Muscle of leg (tissue), 11 donors: Measurements from ENCODE around the gene MRPL58. TPM values are rescaled to one million over a fixed set of nuclear protein-coding genes. Genes with fewer than 3 reads are reported as not detected.
"Not testable (repeated sequence)": the region's sequence is repeated elsewhere in the genome, so short reads cannot be mapped to it uniquely, and the experiment has no call there.

Experiments
- DNase-seq: peaks from one replicate; pipeline ENCODE4 v3.0.0; 2013
- H3K27ac ChIP-seq: one replicate; pipeline ENCODE4 v1.5.1; 2013; ENCODE audit warnings: mild to moderate bottlenecking, low read length, control low read depth
- H3K27me3 ChIP-seq: one replicate; pipeline ENCODE4 v1.6.1; 2013; ENCODE audit warnings: low read length; ENCODE audit not compliant: control insufficient read depth, insufficient read depth
- H3K36me3 ChIP-seq: one replicate; pipeline ENCODE4 v1.6.1; 2013; ENCODE audit warnings: low read length; ENCODE audit not compliant: control insufficient read depth, insufficient read depth
- H3K4me1 ChIP-seq: one replicate; pipeline ENCODE4 v1.6.1; 2013; ENCODE audit warnings: low read length; ENCODE audit not compliant: control insufficient read depth, insufficient read depth
- H3K4me3 ChIP-seq: one replicate; pipeline ENCODE4 v1.5.1; 2013; ENCODE audit warnings: low read length, control low read depth
- H3K9me3 ChIP-seq: replicated peaks from 2 replicates; pipeline ENCODE4 v1.6.1; 2013; ENCODE audit warnings: low read depth, low read length; ENCODE audit not compliant: control insufficient read depth
- WGBS: methylation state at CpG from one replicate; pipeline ENCODE4 v1.1.5; 2013; ENCODE audit warnings: missing lambda C conversion rate; ENCODE audit not compliant: insufficient coverage; 5-methylcytosine and 5-hydroxymethylcytosine counted together
- polyA plus RNA-seq, 8 donors: library from polyadenylated mRNA; unstranded; fragments of 120-200 nt; gene quantifications; one replicate each; pipeline versions ENCODE4 v1.2.1 to v1.2.3, GENCODE V29; 2013; ENCODE audit warnings: inconsistent platforms in 1 of 8, low replicate concordance in 1 of 8; ENCODE audit not compliant: insufficient read length in 8 of 8, insufficient read depth in 1 of 8
- total RNA-seq: library from RNA; stranded (reverse); fragments of 120-200 nt; gene quantifications from one replicate; pipeline ENCODE4 v1.2.4, GENCODE V29; 2013

Gene MRPL58
- total and polyA plus RNA-seq, 9 donors, result 17.6 to 34.0 (median 21.2) TPM

- WGBS, result 87% methylated on average over 5 of the region's 15 CpGs
- Histone ChIP-seq H3K4me3 (no peak overlapping the region), H3K27me3 (no peaks in the 10 kb centered on the region), H3K9me3 (no peaks in the 10 kb centered on the region), H3K36me3 (peaks cover 36% of the 10 kb centered on the region), H3K4me1 (peaks cover 4% of the 10 kb centered on the region), H3K27ac (no peak overlapping the region)
- DNase-seq, result no peak
These were observed 10.3 kb upstream of the MRPL58 start for GRCh38 chr17:75001915-75002843.

GRCh38 chr17:75003070-75003956 lies 9.2 kb upstream of the MRPL58 start:
- WGBS, result 81% methylated on average over 75 of the region's 76 CpGs
- no peaks in the 10 kb centered on the region for H3K27me3 ChIP-seq
- H3K4me3 ChIP-seq, result no peak overlapping the region
- DNase-seq, result no peak
- peaks cover 36% of the 10 kb centered on the region for H3K36me3 ChIP-seq
- peaks cover 4% of the 10 kb centered on the region for H3K4me1 ChIP-seq
- no peaks in the 10 kb centered on the region for H3K9me3 ChIP-seq
- H3K27ac ChIP-seq, result no peak overlapping the region

DNA sequence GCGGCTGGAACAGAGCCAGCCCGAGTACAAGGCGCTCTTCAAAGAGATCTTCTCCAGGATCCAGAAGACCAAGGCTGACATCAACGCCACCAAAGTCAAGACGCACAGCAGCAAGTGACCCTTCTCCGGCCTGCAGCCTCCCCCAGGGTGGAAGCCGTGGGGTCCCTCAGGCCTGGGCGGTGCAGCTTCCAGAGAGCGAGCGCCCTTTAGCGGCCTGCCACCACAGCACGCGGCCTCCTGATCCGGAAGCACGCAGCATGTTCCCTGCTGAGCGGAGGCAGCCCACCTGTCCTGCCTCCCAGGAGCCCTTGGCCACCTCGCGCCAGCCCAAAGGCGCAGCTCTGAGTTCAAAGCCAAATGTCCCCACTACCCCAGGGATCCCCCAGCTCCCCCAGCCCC lies 8.5 kb upstream of the MRPL58 start:
- H3K27me3 ChIP-seq, result no peaks in the 10 kb centered on the region
- no peak overlapping the region for H3K27ac ChIP-seq
- 92% methylated on average over 15 of the region's 19 CpGs for WGBS
- DNase-seq, result no peak
- H3K36me3 ChIP-seq, result peaks cover 36% of the 10 kb centered on the region
- H3K4me1 ChIP-seq, result peaks cover under 1% of the 10 kb centered on the region
- no peak overlapping the region for H3K4me3 ChIP-seq
- H3K9me3 ChIP-seq, result no peaks in the 10 kb centered on the region

GRCh38 chr17:75004371-75004770 lies 8.1 kb upstream of the MRPL58 start:
- Histone ChIP-seq H3K27me3 (no peaks in the 10 kb centered on the region), H3K27ac (no peak overlapping the region), H3K4me3 (no peak overlapping the region), H3K9me3 (no peaks in the 10 kb centered on the region), H3K4me1 (no peaks in the 10 kb centered on the region), H3K36me3 (peaks cover 36% of the 10 kb centered on the region)
- WGBS, result 86% methylated on average over 2 of the region's 3 CpGs
- no peak for DNase-seq

DNA sequence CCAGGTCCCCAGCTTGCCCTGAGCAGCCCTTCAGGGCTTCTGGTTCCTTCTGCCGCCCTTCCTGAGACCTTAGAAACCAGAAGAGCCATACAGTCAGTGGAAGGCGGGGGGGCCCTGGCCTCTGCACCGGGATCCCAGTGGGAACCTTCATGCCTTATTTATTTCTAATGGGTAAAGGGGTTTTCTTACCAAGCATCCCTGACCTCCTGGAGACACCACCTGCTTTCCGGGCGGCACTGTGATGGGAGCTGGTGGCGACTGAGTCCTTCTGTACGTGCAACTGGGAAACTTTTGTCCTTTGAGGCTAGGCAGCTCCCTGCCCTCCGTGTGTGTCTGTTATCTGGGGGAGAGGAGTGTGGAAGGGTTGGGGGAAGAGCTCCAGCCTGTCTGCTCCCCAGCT lies 7.2 kb upstream of the MRPL58 start:
- H3K27ac ChIP-seq, result no peak overlapping the region
- H3K9me3 ChIP-seq, result no peaks in the 10 kb centered on the region
- no peaks in the 10 kb centered on the region for H3K4me1 ChIP-seq
- WGBS, result 100% methylated on average over 1 of the region's 8 CpGs
- no peaks in the 10 kb centered on the region for H3K27me3 ChIP-seq
- H3K4me3 ChIP-seq, result no peak overlapping the region
- peaks cover 36% of the 10 kb centered on the region for H3K36me3 ChIP-seq
- no peak for DNase-seq

- 88% methylated on average over 1 of the region's 6 CpGs for WGBS
- H3K9me3 ChIP-seq, H3K4me3 ChIP-seq: not testable (repeated sequence)
These were observed 6.4 kb upstream of the MRPL58 start for GRCh38 chr17:75006084-75006483.

DNA sequence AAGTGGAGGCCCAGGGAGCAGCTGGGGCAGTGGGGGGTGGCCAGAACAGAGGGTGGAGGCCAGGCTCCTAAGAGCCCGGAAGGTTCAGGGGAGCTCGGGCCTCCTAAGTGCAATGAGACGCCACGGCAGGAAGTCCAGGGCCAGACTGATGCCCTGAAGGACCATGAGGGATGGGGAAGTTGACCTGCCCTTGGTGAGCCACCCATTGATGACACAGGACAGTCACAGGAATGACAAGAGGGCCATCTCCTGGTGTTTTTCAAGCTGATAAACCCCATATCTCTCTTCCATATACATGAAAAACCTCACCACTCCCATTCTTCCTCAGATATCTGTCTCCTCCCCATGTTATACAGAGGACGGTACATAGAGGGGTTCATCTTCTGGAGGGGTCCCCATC lies 5.8 kb upstream of the MRPL58 start:
- DNase-seq, result no peak
- Histone ChIP-seq H3K4me1 (peaks cover 13% of the 10 kb centered on the region), H3K36me3 (peaks cover 29% of the 10 kb centered on the region), H3K27me3 (no peaks in the 10 kb centered on the region), H3K9me3 (no peaks in the 10 kb centered on the region), H3K4me3 (no peak overlapping the region), H3K27ac (no peak overlapping the region)
- WGBS, result 73% methylated on average over 3 of the region's 5 CpGs

More at GRCh38 chr17:75006084-75006483, 6.4 kb upstream of the MRPL58 start:
- H3K36me3 ChIP-seq, result peaks cover 34% of the 10 kb centered on the region
- not testable (repeated sequence) for H3K27me3 ChIP-seq, H3K27ac ChIP-seq, H3K4me1 ChIP-seq, DNase-seq

GRCh38 chr17:75008373-75008772 lies 4.1 kb upstream of the MRPL58 start:
- peaks cover 23% of the 10 kb centered on the region for H3K4me1 ChIP-seq
- H3K9me3 ChIP-seq, result no peaks in the 10 kb centered on the region
- no peaks in the 10 kb centered on the region for H3K27me3 ChIP-seq
- 100% methylated on average over 1 of the region's 6 CpGs for WGBS
- H3K36me3 ChIP-seq, result peaks cover 12% of the 10 kb centered on the region
- H3K4me3 ChIP-seq, result no peak overlapping the region
- H3K27ac ChIP-seq, result no peak overlapping the region
- no peak for DNase-seq

DNA sequence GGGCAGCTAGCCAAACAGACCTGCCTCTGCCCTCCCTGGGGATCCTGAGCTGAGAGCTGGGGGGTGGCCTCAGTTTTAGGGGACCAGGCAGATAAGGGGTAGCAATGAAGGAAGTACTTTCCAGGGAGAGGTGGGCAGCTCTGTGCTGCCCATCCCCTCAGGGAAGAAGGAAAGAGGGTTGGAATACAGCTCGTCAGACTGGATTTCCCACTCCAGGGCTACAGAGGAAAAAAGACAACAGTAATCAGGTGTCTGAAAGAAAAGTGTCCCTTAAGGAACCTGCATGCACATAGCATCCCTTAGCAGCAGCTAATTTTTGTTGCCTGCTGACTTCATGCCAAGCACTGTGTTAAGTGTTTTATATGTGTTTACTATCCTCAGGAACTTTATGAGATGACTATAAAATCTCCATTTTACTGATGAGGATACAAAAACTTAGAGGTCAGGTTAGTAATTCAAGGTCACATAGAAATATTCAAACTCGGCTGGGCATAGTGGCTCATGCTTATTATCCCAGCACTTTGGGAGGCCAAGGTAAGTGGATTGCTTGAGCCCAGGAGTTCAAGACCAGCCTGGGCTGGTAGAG lies 3.2 kb upstream of the MRPL58 start:
- DNase-seq, result no peak
- H3K27ac ChIP-seq, result no peak overlapping the region

More for the DNA sequence above, 3.2 kb upstream of the MRPL58 start:
- H3K9me3 ChIP-seq, result no peaks in the 10 kb centered on the region
- no peak overlapping the region for H3K4me3 ChIP-seq
- H3K27me3 ChIP-seq, result no peaks in the 10 kb centered on the region
- H3K4me1 ChIP-seq, result peaks cover 28% of the 10 kb centered on the region
- peaks cover 4% of the 10 kb centered on the region for H3K36me3 ChIP-seq
- no CpG with 5 or more reads among the region's 2 CpGs for WGBS
